ENCODE measurements around the gene PKP3. TPM values are rescaled to one million over a fixed set of nuclear protein-coding genes. Genes with fewer than 3 reads are reported as not detected.
A peak's percentile ranks its signal among the peaks of the same experiment; 100 is the strongest.

Gene PKP3
- total and polyA plus RNA-seq, 9 of the 15 experiments (the other 6 are each of a cell fraction or from before 2014, with no cell fraction given), result 0.11 to 110 (median 30.7) TPM

- no peak for TF ChIP-seq ZBTB34 (CRISPR knock-in tag; IDR thresholded peaks at IDR 0.05)
- no peak for TF ChIP-seq NELFE (IDR thresholded peaks at IDR 0.05; ENCODE audit: insufficient read depth, insufficient read length)
- TF ChIP-seq NR2C1 (IDR thresholded peaks at IDR 0.05), result peak; percentile 70
- TF ChIP-seq NR2C1 (tag; IDR thresholded peaks at IDR 0.05), result peak; percentile 76
- no peak for TF ChIP-seq PBX2 (CRISPR knock-in tag; IDR thresholded peaks at IDR 0.05; ENCODE audit: low read depth)
- TF ChIP-seq PBX2 (tag; conservative IDR thresholded peaks at IDR 0.05; ENCODE audit: low read depth), result no peak
- no peak for TF ChIP-seq PHB2 (IDR thresholded peaks at IDR 0.05; ENCODE audit: low read depth)
- TF ChIP-seq NFXL1 (CRISPR knock-in tag; IDR thresholded peaks at IDR 0.05), result no peak
- TF ChIP-seq NCOA6 (IDR thresholded peaks at IDR 0.05), result no peak
- TF ChIP-seq ILF3 (IDR thresholded peaks at IDR 0.05; ENCODE audit: borderline replicate concordance), result no peak; the same call in 1 of the 2 replicates
- TF ChIP-seq MED1 (CRISPR knock-in tag; IDR thresholded peaks at IDR 0.05; ENCODE audit: borderline replicate concordance), result peak; percentile 83; the same call in 1 of the 2 replicates
- no peak for TF ChIP-seq SREBF2 (CRISPR knock-in tag; IDR thresholded peaks at IDR 0.05)
- no peak for TF ChIP-seq NFIX (CRISPR knock-in tag; IDR thresholded peaks at IDR 0.05; ENCODE audit: low read depth)
- no peak for TF ChIP-seq ZC3H8 (IDR thresholded peaks at IDR 0.05)
- no peak for TF ChIP-seq ZFP36 (IDR thresholded peaks at IDR 0.05; ENCODE audit: low read depth, low read length, partially characterized antibody)
- TF ChIP-seq THAP12 (CRISPR knock-in tag; IDR thresholded peaks at IDR 0.05), result no peak
- TF ChIP-seq TRIM28 (IDR thresholded peaks at IDR 0.05), result no peak; the same call in 1 of the 2 replicates
- peak; percentile 63 for TF ChIP-seq L3MBTL2 (IDR thresholded peaks at IDR 0.05)
- TF ChIP-seq KLF13 (tag; IDR thresholded peaks at IDR 0.05; ENCODE audit: borderline replicate concordance, low read depth), result no peak
- peak; percentile 7 for TF ChIP-seq MEIS2 (IDR thresholded peaks at IDR 0.05; ENCODE audit: partially characterized antibody)
- no peak for TF ChIP-seq TRIM25 (IDR thresholded peaks at IDR 0.05; ENCODE audit: borderline replicate concordance)
Observed at GRCh38 chr11:449889-450808, 56.1 kb downstream of the PKP3 start, which contains the start of gene PTDSS2 (continued).

All from K562 (cell line).